ENCODE data around the gene RPL19.

- TF ChIP-seq CTCF (IDR thresholded peaks at IDR 0.05; ENCODE audit: low read depth, low read length) (peak; percentile 85), EZH2phosphoT487 (IDR thresholded peaks at IDR 0.05; ENCODE audit: low read depth) (no peak)
Observed at GRCh38 chr17:39231591-39232551, 31.8 kb downstream of the RPL19 start.
